ENCODE measurements around the gene FHIT.

The FHIT gene

DNA sequence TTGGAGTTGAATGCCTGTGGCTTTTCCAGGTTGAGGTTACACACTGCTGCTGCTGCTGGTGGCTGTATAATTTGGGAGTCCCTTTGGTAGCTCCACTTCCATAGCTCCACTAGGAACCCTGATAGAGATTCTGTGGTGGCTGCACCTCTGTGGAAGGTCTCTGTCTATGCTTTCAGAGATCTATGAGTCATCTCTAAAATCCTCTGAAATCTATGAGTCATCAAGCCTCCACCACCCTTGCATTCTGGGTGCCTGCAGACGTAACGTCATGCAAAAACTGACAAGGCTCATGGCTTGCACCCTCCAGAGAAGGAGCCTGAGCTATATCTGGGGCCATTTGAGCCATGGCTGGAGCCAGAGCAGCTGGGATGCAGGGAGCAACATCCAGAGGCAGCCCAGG is 1164.4 kb downstream of the FHIT start:
- Histone ChIP-seq H3K36me3 (no peaks in the 10 kb centered on the region), H3K4me1 (no peaks in the 10 kb centered on the region), H3K27me3 (no peaks in the 10 kb centered on the region), H3K4me3 (ENCODE audit: low read depth, low read length) (no peak overlapping the region), H3K9me3 (no peaks in the 10 kb centered on the region)
- TF ChIP-seq, protein P1, sequence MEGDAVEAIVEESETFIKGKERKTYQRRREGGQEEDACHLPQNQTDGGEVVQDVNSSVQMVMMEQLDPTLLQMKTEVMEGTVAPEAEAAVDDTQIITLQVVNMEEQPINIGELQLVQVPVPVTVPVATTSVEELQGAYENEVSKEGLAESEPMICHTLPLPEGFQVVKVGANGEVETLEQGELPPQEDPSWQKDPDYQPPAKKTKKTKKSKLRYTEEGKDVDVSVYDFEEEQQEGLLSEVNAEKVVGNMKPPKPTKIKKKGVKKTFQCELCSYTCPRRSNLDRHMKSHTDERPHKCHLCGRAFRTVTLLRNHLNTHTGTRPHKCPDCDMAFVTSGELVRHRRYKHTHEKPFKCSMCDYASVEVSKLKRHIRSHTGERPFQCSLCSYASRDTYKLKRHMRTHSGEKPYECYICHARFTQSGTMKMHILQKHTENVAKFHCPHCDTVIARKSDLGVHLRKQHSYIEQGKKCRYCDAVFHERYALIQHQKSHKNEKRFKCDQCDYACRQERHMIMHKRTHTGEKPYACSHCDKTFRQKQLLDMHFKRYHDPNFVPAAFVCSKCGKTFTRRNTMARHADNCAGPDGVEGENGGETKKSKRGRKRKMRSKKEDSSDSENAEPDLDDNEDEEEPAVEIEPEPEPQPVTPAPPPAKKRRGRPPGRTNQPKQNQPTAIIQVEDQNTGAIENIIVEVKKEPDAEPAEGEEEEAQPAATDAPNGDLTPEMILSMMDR (IDR thresholded peaks at IDR 0.05; ENCODE audit: low read depth, low read length), result no peak
- DNase-seq, result no peak

DNA sequence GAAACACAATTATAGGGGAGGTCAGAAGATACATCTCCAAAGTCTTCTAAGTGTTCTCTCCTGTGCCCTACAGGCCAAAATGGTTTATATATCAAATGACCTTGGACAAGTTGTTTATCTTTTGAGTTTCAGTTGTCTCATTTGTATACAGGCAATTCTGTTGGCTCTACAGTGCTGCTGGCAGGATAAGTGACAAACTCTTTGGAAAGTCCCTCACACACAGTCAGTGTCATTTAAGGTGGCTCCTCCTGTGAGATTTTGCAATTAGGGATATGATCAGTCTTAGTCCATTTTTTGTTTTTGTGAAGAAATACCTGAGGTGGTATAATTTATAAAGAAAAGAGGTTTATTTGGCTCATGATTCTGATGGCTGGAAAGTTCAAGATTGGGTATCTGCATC is 1165.6 kb downstream of the FHIT start:
- H3K36me3 ChIP-seq, result no peaks in the 10 kb centered on the region
- no peak overlapping the region for H3K4me3 ChIP-seq (ENCODE audit: low read depth, low read length)
- no peaks in the 10 kb centered on the region for H3K4me1 ChIP-seq
- no peak for DNase-seq
- H3K9me3 ChIP-seq, result no peaks in the 10 kb centered on the region
- TF ChIP-seq, protein P1 (IDR thresholded peaks at IDR 0.05; ENCODE audit: low read depth, low read length), result no peak
- H3K27me3 ChIP-seq, result no peaks in the 10 kb centered on the region

DNA sequence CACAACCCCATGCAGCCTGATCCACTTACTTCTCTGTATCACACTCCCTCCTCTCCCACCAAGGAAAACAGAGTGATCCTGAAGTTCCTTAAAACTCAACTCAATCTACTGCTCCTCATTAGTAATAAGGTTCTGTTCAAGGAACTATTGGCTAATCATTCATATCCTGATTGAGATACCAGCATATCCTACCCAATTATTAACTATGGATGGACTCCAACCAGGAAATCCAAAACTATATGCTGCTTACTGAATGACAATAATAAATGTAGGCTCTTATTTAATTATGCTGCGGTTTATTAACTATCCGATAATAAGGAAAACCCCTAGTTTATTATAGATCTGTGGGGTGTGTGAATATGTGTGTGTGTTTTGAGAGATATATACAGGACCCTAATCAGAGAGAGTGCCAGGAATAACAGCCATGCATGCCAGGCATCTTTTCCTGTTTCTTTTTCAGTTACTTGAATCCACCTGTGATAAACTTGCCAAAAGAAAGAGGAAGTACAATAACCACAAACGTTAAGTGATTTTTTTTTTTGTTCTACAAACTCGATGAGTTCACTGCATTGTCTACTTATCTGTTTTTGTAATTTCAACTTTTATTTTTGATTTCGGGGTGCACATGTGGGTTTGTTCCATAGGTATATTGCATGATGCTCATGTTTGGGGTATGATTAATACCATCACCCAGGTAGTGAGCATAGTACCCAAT is 1169.7 kb downstream of the FHIT start:
- Histone ChIP-seq H3K27me3 (no peaks in the 10 kb centered on the region), H3K4me3 (ENCODE audit: low read depth, low read length) (no peak overlapping the region), H3K9me3 (no peaks in the 10 kb centered on the region), H3K4me1 (no peaks in the 10 kb centered on the region), H3K36me3 (no peaks in the 10 kb centered on the region)
- TF ChIP-seq, protein P1 (IDR thresholded peaks at IDR 0.05; ENCODE audit: low read depth, low read length), result no peak
- no peak for DNase-seq

DNA sequence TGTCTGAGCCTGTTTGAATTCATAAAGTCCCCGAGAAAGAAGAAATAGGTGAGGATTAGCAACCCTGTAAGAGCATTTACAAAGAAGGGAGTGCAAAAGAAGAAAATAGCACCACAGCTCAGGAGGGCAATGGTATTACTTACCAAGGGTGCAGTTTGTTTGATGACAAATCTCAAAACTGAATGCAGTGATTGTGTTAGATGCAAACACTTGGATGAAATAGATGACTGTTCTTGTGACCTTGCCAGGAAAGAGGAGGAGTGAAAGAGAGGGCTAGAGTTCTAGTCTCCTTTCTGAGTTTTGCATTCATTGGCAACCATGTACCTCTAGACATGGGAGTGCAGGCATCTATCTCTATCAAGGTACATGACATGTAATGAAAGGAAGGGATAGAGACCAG is 1170.6 kb downstream of the FHIT start:
- H3K4me3 ChIP-seq (ENCODE audit: low read depth, low read length), result no peak overlapping the region
- H3K9me3 ChIP-seq, result no peaks in the 10 kb centered on the region
- no peaks in the 10 kb centered on the region for H3K4me1 ChIP-seq
- H3K36me3 ChIP-seq, result no peaks in the 10 kb centered on the region
- H3K27me3 ChIP-seq, result no peaks in the 10 kb centered on the region
- no peak for DNase-seq
- TF ChIP-seq, protein P1 (IDR thresholded peaks at IDR 0.05; ENCODE audit: low read depth, low read length), result no peak

DNA sequence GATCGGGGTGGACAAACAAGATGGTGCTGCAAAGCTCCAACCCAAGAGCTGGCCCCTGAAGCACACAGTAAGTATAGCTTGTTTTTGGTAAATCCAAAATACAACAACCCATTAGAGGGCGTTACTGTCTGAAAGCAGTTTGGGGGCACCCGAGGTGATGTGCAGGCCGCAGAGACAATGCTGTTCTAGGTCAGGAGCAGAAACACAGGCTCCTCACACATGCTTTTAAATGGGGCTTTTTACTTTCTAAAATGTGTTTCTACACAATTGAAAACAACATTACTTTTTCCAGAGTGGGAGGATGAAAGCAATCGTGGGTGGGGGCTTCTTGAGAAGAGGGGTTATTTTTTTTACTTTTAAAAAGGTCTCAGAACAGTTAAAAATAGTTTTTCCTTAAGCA is 1172.2 kb downstream of the FHIT start:
- Histone ChIP-seq H3K27me3 (no peaks in the 10 kb centered on the region), H3K36me3 (no peaks in the 10 kb centered on the region), H3K4me1 (no peaks in the 10 kb centered on the region), H3K4me3 (ENCODE audit: low read depth, low read length) (no peak overlapping the region), H3K9me3 (no peaks in the 10 kb centered on the region)
- TF ChIP-seq, protein P1 (IDR thresholded peaks at IDR 0.05; ENCODE audit: low read depth, low read length), result no peak
- DNase-seq, result no peak

DNA sequence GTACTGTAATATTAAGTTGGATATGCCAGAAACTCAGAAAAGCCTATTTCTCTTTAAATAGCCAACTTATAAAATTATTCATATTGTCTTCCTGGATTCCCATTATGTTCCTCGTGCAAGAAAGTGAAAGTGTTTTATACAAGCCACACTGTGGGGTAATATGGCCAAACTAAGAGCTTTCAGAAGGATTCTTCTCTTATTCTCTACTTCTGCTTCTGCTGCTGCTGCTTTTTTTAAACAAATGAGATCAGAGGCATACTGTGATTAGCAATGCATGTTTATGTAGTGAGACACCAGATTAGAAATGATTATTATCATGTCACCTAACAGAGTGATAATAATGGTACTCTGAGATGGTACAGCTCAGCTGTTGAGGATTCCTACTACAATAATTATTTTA is 1174.9 kb downstream of the FHIT start:
- TF ChIP-seq, protein P1 (IDR thresholded peaks at IDR 0.05; ENCODE audit: low read depth, low read length), result no peak
- no peak for DNase-seq
- Histone ChIP-seq H3K4me1 (no peaks in the 10 kb centered on the region), H3K36me3 (no peaks in the 10 kb centered on the region), H3K4me3 (ENCODE audit: low read depth, low read length) (no peak overlapping the region), H3K27me3 (no peaks in the 10 kb centered on the region), H3K9me3 (no peaks in the 10 kb centered on the region)
